ENCODE measurements around the gene TMPRSS3. TPM values are rescaled to one million over a fixed set of nuclear protein-coding genes. Genes with fewer than 3 reads are reported as not detected.
A peak's percentile ranks its signal among the peaks of the same experiment; 100 is the strongest.

The TMPRSS3 gene
- total RNA-seq, 6 experiments from 2014 or later: 0.22 to 0.97 (median 0.71) TPM

DNA sequence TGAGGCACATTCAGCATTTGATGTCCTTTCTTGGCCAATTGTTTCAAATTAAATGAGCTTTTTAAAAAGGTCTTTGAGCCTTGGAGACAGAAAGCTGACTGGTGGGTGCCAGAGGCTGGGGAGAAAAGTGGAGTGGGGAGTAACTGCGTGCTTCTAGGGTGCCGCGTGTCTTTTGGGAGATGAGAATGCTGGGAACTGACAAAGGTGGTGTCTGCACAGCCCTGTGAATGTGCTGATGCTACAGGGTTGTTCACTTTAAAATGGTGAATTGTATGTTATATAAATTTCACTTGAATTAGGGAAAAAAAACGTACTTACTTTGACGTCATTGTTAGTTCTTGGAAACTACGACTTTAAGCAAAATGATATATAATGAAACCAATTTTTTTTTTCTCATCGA is 21.4 kb downstream of the TMPRSS3 start:
- DNase-seq (no peak), ATAC-seq (no peak)
- Histone ChIP-seq H3K4me1 (no peaks in the 10 kb centered on the region), H3K4me3 (no peak overlapping the region), H3K9me3 (no peaks in the 10 kb centered on the region), H3K27ac (no peak overlapping the region), H3K36me3 (no peaks in the 10 kb centered on the region), H3K27me3 (no peaks in the 10 kb centered on the region)
- 79% methylated on average over 7 of the region's 7 CpGs for WGBS (ENCODE audit: insufficient coverage, low coverage, low lambda C conversion rate, missing lambda C conversion rate)
- TF ChIP-seq CTCF (IDR thresholded peaks at IDR 0.05): no peak
- no peak for TF ChIP-seq POLR2A (IDR thresholded peaks at IDR 0.05)
- intact Hi-C loops (cut with DNase I): no loop called here

- WGBS (ENCODE audit: insufficient coverage, low coverage, low lambda C conversion rate, missing lambda C conversion rate): 58% methylated on average over 5 of the region's 16 CpGs
- H3K9me3 ChIP-seq: no peaks in the 10 kb centered on the region
- TF ChIP-seq CTCF (IDR thresholded peaks at IDR 0.05) (no peak), POLR2A (IDR thresholded peaks at IDR 0.05) (no peak)
- intact Hi-C loops (cut with DNase I): no loop called here
- no peak overlapping the region for H3K4me3 ChIP-seq
- H3K27ac ChIP-seq: no peak overlapping the region
- no peaks in the 10 kb centered on the region for H3K27me3 ChIP-seq
- no peaks in the 10 kb centered on the region for H3K36me3 ChIP-seq
- ATAC-seq (no peak), DNase-seq (peak in 1 of 3 donors; percentile 31)
- H3K4me1 ChIP-seq: no peaks in the 10 kb centered on the region
Observed at GRCh38 chr21:42373908-42374455, 21.9 kb downstream of the TMPRSS3 start.

DNA sequence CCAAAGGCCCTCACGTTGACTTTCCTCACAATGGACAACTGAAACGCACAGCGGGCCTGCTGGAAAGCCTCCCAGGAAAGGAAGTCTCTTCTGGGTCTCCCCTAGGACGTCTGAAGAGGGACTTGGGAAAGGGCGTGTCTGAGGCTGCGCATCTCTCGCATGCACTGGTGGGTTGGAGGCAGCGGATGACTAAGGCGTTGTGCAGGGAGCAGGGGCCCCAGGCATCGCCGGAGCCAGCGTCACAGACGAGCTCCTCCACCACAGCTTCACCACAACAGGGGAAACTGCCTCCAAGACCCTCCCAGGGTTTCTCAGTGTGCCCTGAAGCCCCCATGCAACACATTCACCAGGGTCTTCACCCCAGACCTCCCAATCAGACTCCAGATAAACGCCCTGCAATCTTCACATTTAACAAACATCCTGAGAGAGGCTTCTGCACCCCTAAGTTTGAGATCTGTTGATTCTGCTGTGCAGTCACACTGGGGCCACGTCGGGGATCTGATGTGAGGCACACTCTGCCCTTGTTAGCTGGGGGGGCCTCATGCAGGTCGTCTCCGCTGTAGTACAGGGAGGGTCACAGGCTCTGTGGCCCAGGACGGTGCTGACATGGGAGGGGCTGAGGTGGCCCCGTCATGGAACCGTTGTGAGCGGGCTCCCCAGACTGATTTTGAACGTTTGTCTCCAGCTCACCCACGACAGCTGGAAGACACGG is 22.5 kb downstream of the TMPRSS3 start:
- TF ChIP-seq POLR2A (IDR thresholded peaks at IDR 0.05) (no peak), CTCF (IDR thresholded peaks at IDR 0.05) (no peak)
- 53% methylated on average over 4 of the region's 25 CpGs for WGBS (ENCODE audit: insufficient coverage, low coverage, low lambda C conversion rate, missing lambda C conversion rate)
- Histone ChIP-seq H3K27ac (no peak overlapping the region), H3K27me3 (no peaks in the 10 kb centered on the region), H3K4me1 (no peaks in the 10 kb centered on the region), H3K9me3 (no peaks in the 10 kb centered on the region), H3K4me3 (no peak overlapping the region), H3K36me3 (no peaks in the 10 kb centered on the region)
- ATAC-seq (no peak), DNase-seq (peak in 1 of 3 donors; percentile 25)
- intact Hi-C loops (cut with DNase I): no loop called here

- TF ChIP-seq CTCF (IDR thresholded peaks at IDR 0.05): no peak
- TF ChIP-seq POLR2A (IDR thresholded peaks at IDR 0.05): no peak
- H3K36me3 ChIP-seq: no peaks in the 10 kb centered on the region
- H3K4me1 ChIP-seq: no peaks in the 10 kb centered on the region
- no peak overlapping the region for H3K27ac ChIP-seq
- no peak for ATAC-seq
- DNase-seq: peak in 1 of 3 donors; percentile 30
- no peaks in the 10 kb centered on the region for H3K9me3 ChIP-seq
- intact Hi-C loops (cut with DNase I): no loop called here
- WGBS (ENCODE audit: insufficient coverage, low coverage, low lambda C conversion rate, missing lambda C conversion rate): 73% methylated on average over 17 of the region's 18 CpGs
- no peaks in the 10 kb centered on the region for H3K27me3 ChIP-seq
- no peak overlapping the region for H3K4me3 ChIP-seq
Observed at GRCh38 chr21:42370894-42371654, 24.8 kb downstream of the TMPRSS3 start.
